NCI-H2171 (cell line): ENCODE results near the gene SSPN.

Experiments
- DNase-seq: peaks from one replicate; lab custom pipeline; 2025; lab: John Stamatoyannopoulos, UW

SSPN gene, protein sequence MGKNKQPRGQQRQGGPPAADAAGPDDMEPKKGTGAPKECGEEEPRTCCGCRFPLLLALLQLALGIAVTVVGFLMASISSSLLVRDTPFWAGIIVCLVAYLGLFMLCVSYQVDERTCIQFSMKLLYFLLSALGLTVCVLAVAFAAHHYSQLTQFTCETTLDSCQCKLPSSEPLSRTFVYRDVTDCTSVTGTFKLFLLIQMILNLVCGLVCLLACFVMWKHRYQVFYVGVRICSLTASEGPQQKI

DNA sequence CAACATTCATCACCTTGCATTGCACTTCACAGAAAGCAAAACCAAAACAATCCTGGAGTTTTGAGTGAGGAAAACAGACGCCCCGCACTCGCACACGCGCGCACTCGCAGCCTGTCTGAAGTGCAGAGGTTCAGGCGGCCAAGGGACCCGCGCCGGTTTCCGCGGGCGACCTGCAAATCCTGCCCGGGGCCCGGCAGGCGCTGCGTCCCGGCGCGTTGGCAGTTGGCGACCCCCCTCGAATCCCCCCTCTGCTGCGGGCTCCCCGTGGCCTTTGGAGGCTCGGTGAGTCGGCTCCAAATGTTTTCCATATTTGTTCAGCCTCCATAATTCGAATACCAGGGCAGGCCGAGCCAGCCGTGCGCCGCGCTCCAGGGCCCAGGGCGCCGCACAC is at the start of gene SSPN:
Gene SSPN, plus strand, starts transcription at position 324 of the 391 bp plus-strand sequence. CDS start 100 bp downstream, outside the sequence.
- peak; percentile 75 for DNase-seq

GRCh38 chr12:26148291-26148690 is 47.1 kb upstream of the SSPN start:
- DNase-seq = no peak

DNA sequence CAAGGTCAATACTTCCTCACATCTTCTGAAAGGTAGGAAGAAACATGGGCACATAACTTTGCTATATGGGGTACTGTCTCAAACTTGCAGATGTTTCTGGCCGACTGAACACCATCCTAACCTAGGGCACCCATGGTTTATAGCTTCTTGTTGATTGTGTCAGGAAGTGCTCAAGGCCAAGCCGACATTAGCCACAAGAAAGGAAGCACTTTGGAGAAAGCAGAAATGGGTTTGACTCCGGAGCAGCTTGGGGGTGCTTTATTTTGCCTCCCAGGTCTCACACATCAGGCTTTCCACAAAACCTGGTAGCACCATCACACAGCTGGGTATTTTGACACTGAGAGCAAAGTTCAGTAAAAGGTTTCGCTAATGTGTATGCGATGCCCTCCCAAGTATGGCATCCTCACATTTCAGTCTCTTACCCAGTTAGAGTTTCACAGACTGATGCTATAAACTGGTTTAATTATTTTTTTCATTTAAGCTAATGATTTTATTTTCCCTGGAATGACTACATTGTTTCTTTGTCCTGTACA is 45.3 kb upstream of the SSPN start:
- no peak for DNase-seq

DNA sequence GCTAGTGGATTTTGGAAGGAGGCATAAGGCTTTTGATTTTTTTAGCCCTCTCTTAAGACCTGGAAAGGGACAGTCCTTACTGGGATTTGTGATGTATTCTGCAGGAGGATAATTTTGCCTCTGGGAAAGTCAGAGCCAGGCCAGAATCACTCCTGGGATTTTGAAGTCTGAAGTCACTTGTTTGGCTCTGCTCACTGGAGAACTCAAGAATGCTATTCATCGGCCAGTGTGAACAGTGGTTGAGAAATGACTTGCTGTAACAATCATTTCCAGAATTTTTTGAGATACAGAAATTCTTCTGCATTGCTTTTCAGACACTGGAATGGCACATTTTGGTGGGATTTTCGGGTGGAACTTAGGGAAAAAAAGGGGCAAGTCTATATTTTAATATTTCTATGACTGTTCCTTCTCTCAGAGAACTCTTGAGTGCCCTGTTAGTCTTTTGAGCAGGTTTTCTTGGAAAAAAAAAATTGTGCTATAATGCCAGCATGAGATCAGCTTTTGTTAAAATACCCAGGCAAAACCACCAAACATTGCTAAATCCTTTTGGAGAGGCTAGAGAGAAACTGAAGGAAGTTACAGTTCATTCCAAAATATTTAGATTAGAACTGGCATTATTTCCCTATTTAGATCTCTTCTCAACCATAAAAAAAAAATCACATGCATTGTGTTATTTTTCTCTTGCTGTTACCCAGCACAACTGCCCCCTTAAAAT is 44.5 kb upstream of the SSPN start:
- DNase-seq = no peak

GRCh38 chr12:26152507-26153102 is 42.8 kb upstream of the SSPN start:
- DNase-seq = no peak

DNA sequence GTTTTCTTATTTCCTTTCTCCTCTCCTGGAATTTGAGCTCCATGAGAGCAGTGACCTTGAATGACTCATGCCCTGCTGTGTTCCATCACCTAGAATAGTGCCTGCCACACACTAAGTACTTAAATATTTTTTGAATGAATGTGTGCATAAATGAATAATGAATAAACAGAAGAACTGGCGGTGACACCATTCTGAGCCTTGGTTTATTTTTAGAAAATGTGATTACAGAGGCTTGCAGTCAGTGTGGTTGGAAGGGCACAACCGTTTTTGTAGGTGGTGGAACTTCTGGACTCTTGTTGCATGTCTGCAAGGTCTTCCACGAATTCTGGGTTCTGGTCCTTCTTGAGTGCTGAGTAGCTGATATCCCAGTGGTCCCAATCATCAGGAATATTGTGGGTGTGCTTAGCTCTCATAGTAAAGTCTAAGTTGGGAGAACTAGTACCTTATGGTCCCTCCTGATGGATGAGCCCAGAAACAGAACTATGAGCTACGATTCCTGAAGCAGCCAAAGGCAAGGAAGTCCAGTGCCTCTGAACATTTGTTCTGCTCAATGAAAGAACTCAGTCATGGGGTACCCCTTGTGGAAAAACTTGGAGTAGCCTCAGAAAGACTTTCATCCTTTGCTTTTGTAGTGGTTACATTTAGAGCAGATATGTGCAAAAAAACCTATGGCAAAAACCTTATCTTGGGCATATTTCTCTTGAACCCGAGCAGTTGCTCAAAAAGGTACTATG is 41.8 kb upstream of the SSPN start:
- DNase-seq = no peak

DNA sequence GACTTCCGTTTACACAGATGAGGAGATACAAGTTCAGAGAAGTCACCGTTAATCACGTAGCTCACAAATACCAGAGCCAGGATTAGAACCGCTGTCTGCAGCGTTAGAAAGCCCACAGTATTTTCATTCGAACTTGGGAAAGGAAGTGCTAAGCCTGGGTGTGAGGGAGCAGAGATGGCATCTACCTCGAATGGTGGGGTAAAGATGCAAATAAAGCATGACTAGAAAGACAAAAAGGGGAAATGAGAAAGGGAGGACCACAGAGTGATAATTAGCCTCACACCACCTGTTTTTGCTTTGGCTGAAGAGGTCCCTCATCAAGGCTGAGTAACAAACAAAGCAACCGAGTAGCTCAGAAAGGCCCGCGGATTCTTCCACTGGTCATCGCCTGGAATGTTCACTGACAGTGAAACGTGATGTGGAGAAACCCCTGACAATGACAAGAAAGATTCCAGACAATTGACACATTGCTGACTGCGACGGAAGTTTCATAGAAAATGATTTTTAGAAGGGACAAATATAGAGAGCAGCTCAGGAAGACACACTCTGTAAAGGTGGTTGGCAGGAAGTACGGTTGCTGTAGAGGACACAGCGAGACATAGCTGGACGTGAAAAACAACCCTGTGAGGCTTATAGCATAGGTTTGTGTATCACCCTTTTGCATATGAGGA is 39.0 kb upstream of the SSPN start:
- DNase-seq = no peak

GRCh38 chr12:26157001-26157400 is 38.4 kb upstream of the SSPN start:
- no peak for DNase-seq

DNA sequence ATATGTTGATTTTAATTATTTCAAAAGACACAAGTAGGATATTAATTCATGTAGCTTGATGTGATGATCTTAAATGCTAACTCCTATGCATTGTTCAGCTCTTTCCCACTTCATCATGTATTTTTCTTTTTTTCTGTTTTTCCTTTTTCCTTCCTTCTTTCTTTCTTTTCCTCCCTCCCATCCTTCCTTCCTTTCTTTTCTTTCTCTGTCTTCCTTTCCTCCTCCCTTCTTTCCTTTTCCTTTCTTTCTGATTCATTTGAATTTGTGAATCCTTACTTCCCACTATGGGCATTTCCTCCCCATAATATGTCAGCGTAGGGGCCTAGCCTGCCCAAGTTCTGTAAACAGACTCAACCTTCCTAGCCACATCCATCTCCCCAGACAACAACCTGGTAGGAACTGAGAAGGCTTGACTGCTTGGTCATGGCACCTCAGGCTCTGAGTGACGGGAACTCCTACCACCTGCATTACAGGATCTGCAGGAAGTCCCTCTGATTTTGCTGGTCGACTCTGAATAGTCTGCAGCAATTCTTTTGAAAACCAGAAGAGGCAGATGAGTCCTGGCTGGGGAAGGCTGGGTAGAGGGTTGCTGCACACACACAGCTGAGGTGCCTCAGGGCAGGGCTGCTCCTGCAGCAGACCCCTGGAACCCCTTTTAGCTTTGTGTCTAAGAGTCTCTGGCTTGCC is 37.2 kb upstream of the SSPN start:
- DNase-seq = no peak

GRCh38 chr12:26162174-26162573 is 33.2 kb upstream of the SSPN start:
- no peak for DNase-seq

- DNase-seq = no peak
Measured at GRCh38 chr12:26162905-26163304, 32.5 kb upstream of the SSPN start.

DNA sequence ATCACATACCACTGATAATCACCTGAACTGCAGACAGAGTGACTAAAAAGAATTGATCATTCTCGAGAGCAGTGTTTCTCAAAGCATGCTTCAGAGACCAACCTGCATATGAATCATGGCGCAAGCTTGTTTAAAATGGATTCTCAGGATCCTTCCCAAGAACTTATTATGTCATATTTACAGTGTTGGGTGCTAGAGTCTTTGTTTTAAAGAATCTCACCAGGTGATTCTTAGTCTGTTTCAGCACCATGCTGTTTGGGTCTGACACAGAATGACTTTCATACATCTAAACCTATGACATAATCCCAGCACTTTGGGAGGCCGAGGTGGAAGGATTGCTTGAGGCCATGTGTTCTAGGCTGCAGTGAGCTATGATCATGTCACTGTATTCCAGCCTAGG is 31.3 kb upstream of the SSPN start:
- no peak for DNase-seq

DNA sequence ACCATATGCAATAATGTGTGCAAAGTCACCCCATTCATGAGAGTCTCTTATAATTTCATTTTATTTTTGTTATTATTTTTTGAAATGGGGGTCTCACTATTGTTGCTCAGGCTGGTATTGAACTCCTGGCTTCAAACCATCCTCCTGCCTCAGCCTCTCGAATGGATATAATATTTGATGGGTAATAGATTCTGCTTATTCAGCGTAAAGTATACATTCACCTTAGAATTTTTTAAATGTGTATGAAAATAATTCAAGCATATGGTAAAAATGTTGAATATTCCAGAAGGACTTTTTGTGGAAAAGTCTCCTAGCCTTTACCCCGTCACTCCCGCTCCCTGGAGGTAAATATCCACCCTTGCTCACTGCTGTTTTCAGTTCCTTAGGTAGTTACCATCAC is 23.4 kb upstream of the SSPN start:
- DNase-seq = no peak

DNA sequence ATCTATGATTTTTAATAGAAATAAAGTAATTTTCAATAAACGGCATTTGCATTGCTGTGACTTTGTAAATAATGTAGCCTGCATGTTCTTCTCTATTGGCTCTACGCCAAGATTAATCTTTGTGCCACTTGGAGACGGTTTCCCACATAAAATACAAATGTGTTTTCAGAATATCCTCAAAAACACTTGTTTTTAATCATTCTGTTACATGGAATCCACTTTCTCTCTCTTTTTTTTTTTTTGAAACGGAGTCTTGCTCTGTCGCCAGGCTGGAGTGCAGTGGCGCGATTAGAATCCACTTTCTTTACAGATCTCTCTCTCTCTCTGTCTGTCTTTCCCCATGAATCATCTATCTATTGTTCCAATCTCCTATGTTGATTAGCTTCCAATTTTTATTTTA is 22.8 kb upstream of the SSPN start:
- DNase-seq = no peak

GRCh38 chr12:26172946-26173552 is 22.3 kb upstream of the SSPN start:
- no peak for DNase-seq

GRCh38 chr12:26176725-26177124 is 18.6 kb upstream of the SSPN start:
- DNase-seq = no peak

DNA sequence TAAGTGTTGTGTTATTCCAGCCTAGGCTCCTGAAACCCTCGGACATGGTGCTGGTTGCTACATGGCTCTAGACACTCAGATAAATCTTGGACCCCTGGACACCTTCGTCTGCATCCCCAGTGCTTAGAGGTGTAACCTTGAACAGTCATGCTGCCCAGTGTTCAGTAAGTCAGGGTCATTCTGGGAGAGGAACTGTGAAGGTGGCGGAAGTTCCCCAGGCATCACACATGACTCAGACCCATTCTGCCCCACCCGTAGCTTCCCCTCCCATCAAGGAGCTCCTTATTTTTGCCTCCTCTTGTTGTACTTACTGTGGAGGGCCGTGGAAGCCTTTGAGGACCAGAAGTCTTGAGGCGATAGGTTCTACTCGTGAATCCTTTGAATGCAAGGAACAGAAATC is 18.1 kb upstream of the SSPN start:
- no peak for DNase-seq

DNA sequence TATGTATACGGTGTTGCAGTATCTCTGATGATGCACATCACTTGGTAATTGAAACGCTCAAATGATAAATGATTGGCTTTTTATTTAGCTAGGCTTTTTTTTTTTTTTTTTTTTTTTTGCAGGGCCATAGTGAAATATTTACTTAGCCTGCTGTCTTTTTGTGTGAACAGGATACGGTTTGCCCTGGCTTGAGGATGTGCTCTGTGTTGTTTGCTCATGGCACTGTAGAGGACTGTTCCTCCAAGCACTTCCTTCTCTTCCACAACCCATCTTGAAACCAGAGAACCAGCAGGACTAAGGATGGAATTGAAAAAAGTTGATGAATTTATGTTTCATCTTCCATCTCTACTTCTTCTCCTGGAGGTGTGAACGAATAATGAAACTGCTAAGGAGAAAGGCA is 15.5 kb upstream of the SSPN start:
- no peak for DNase-seq

- no peak for DNase-seq
Measured at GRCh38 chr12:26182377-26182776, 13.0 kb upstream of the SSPN start.

GRCh38 chr12:26185532-26186320 is 9.6 kb upstream of the SSPN start:
- no peak for DNase-seq
